ENCODE measurements around the gene CRKL.
A peak's percentile ranks its signal among the peaks of the same experiment; 100 is the strongest.

CRKL gene

GRCh38 chr22:20987375-20987774 is 70.2 kb downstream of the CRKL start:
- no peak for DNase-seq

DNA sequence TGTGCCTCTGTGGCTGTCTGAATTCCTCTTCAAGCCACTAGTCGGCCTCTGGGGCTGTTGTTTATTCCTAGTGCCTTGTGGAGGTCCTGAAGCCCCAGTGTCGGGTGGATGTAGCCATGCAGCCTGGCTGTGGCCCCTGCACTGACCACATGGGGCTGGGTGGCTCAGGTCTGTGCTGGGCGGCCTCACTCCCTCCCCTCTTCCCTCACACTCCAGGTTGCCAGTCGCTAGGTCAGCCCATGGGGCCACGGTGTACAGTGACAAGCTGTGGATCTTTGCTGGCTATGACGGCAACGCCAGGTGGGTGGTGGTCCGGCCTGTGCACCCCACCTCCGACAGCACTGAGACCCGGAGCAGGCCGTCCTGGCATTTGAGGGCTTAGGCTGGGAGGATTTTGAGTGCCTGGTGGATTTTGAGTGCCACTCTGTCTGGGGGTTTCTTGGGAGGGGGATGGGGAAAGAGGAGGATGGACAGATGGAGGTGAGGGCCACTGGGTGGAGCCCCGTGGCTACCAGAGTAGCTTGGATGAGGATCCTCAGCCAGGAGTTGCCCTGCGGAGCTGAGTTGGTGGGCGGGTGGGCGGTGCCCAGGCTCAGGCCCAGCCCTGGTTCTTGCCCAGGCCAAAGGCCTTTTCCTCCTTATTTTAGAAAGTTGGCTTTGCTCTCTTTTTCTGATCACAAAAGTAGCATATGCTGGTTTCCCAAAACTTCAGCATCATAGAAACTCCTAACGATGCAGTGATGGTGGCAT is 71.5 kb downstream of the CRKL start:
- no peak for DNase-seq

GRCh38 chr22:20989323-20990138 is 72.3 kb downstream of the CRKL start:
- no peak for DNase-seq

- no peak for DNase-seq
Measured at GRCh38 chr22:20990184-20991180, 73.3 kb downstream of the CRKL start.

GRCh38 chr22:20991252-20992055 is 74.2 kb downstream of the CRKL start:
- DNase-seq = no peak

GRCh38 chr22:20992056-20992442 is 74.8 kb downstream of the CRKL start:
- no peak for DNase-seq

GRCh38 chr22:20992456-20993303 is 75.5 kb downstream of the CRKL start:
- no peak for DNase-seq

DNA sequence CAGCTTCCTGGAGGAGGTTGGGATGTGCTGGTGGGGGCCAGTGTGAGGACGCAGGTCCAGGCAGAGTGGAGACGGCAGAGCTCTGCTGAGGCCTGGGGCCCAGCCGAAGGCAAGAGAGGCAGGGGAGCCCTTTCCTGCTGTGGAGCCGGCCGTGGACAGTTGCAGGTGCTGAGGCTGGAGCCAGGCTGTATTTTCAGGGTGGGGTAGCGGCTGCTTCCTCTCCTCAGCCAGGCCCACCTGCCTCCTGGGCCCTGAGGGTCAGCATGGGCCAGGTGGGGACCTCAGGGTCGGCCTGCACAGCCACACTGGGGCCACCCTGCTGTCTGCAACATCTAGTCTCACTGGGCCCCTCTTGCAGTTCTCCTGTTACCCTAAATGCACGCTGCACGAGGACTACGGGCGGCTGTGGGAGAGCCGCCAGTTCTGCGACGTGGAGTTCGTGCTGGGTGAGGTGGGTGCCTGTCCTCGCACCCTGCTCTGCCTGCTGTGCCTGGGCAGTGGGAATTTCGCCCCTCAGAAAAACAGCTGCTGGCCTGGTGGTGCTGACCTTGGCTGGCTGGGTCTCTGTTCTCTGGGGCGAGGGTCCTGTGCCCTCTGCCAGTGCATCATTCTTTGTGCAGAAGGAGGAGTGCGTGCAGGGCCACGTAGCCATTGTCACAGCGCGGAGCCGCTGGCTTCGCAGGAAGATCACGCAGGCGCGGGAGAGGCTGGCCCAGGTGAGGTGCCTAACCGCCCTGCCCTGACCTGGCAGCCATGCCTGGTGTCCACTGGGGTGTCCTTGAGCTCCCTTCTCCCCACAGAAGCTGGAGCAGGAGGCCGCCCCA is 76.3 kb downstream of the CRKL start:
- no peak for DNase-seq

GRCh38 chr22:20994128-20994901 is 77.1 kb downstream of the CRKL start:
- no peak for DNase-seq

DNA sequence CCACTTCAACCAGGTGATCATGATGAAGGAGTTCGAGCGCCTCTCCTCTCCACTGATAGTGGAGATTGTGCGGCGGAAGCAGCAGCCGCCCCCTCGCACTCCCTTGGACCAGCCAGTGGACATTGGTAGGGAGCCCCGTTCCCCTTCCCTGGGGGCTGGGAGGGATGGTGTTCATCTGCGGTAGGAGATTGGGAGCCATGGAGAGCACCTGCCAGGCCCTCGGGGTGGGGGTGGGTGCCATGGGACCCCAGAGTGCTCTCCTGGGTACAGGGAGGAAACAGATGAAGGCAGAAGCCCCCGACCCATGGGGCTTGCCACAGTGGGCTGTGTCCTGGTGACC is 77.7 kb downstream of the CRKL start:
- DNase-seq = peak; percentile 21

DNA sequence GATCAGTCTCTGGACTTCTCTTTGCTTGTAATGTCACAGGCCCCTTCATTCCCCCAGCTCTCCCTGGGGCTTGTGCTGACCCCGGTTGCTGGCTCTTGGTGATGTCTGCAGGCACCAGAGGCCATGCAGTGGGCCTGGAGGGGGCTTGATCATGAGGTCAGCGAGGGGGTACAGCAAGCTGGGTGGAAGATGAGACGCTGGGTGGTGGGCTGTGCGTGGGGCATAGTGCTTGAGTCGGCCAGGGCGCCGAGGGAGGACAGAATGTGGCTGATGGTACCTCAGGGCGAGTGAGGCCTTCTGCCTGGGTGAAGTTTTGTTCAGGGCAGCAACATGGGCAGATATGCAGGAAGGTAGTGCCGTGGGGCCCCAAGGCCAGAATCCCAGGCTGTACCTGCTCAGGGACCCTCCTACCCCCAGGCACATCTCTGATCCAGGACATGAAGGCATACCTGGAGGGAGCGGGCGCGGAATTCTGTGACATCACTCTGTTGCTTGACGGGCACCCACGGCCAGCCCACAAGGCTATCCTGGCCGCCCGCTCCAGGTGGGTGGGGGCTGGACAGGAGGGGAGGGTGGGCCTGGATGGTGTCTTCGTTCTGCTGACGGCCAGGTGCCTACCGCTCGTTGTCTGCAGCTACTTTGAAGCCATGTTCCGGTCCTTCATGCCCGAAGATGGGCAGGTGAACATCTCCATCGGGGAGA is 78.3 kb downstream of the CRKL start:
- peak; percentile 22 for DNase-seq

GRCh38 chr22:20996031-20996410 is 78.8 kb downstream of the CRKL start:
- no peak for DNase-seq

GRCh38 chr22:20996598-20997535 is 79.7 kb downstream of the CRKL start:
- no peak for DNase-seq

DNA sequence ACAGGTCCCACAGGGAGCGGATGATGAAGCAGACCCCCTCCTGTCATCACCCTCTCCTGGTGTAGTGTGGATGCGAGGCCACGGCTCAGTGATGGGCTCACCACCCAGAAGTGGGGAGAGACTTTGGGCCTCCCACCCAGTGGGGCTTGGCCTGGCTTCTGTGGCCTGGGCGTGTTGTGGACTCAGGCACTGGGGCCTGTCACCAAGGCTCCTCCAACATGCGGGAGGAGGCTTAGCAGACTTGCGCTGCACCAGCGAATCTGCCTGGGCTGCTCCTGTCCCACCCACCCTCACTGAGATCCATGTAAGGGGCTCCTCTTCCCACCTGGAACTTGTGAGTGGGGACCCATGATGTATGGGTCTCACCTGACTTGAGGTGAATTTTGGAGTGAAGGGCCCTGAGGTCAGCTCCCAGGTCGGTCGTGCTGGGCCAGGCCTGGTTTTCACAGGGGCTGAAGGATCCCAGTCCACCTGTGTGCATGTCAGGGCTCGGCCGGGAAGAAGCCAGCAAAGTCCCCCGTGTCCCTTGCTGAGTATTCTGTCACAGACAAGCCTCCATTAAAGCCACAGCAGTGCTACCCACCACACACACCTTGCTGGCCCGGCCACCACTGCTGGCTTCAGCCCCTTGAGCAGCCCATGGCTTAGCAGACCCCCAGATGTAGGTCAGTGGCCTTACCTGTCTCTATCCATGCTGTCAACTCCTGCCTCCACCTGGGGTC is 80.5 kb downstream of the CRKL start:
- DNase-seq = no peak

GRCh38 chr22:20998411-20999336 is 81.5 kb downstream of the CRKL start:
- DNase-seq = no peak
